Stimulated activated CD8-positive, alpha-beta memory T cell treated with anti-CD3 and anti-CD28 coated beads, Interleukin-12 subunit alpha, Interleukin-12 subunit beta, amount 100 ng/mL, for 24 hours (primary cell): Measurements from ENCODE around the gene FZR1.
A peak's percentile ranks its signal among the peaks of the same experiment; 100 is the strongest.
"Not testable (repeated sequence)": the region's sequence is repeated elsewhere in the genome, so short reads cannot be mapped to it uniquely, and the experiment has no call there.

ENCODE experiments used
- DNase-seq: peaks from one replicate; pipeline ENCODE4 v3.0.0-alpha.2; 2020; ENCODE audit errors: extremely low read depth

FZR1 gene

GRCh38 chr19:3496392-3497273, 9.5 kb upstream of the FZR1 start:
- no peak for DNase-seq

GRCh38 chr19:3497757-3498520, 8.2 kb upstream of the FZR1 start:
- DNase-seq = no peak

GRCh38 chr19:3499738-3500428, 6.2 kb upstream of the FZR1 start:
- DNase-seq = no peak

GRCh38 chr19:3500429-3501101, 5.5 kb upstream of the FZR1 start, which contains the start of gene DOHH:
TSS of gene DOHH (minus strand) at chr19:3500674. CDS start at chr19:3496814, 3,860 bp downstream.
- peak; percentile 90 for DNase-seq

GRCh38 chr19:3501780-3502179, 4.3 kb upstream of the FZR1 start:
- DNase-seq = no peak

GRCh38 chr19:3503036-3503572, 3.0 kb upstream of the FZR1 start:
- no peak for DNase-seq

- no peak for DNase-seq
These were observed 1.4 kb upstream of the FZR1 start for GRCh38 chr19:3504735-3505134.

GRCh38 chr19:3506384-3507340, 551 bp downstream of the FZR1 start:
- DNase-seq = no peak

GRCh38 chr19:3507371-3508120, 1.4 kb downstream of the FZR1 start:
- no peak for DNase-seq

GRCh38 chr19:3508121-3508661, 2.1 kb downstream of the FZR1 start:
- DNase-seq = not testable (repeated sequence)

GRCh38 chr19:3508771-3509535, 2.8 kb downstream of the FZR1 start:
- no peak for DNase-seq

- DNase-seq = no peak
These were observed 3.5 kb downstream of the FZR1 start for GRCh38 chr19:3509566-3509989.

GRCh38 chr19:3510727-3511126, 4.6 kb downstream of the FZR1 start:
- no peak for DNase-seq

- DNase-seq = no peak
These were observed 5.6 kb downstream of the FZR1 start for GRCh38 chr19:3511506-3512251.

- no peak for DNase-seq
These were observed 6.6 kb downstream of the FZR1 start for GRCh38 chr19:3512562-3513228.

- DNase-seq = no peak
These were observed 7.4 kb downstream of the FZR1 start for GRCh38 chr19:3513229-3514140.
